G401 (cell line): ENCODE data around the gene SYNGR4. TPM values are rescaled to one million over a fixed set of nuclear protein-coding genes. Genes with fewer than 3 reads are reported as not detected.

Experiments
- DNase-seq: peaks from one replicate; pipeline ENCODE4 v3.0.0-alpha.2; 2015; ENCODE audit warnings: low spot score
- in situ Hi-C: cut with HindIII; loops from 2 replicates; pipeline ENCODE4 v1.10.0; 2016; ENCODE audit warnings: low sequenced_read_pairs, mixed read lengths
- total RNA-seq: library from RNA; depleted of rRNA; stranded (reverse); fragments of >200 nt; shearing (Covaris generic); gene quantifications from 2 replicates; pipeline ENCODE4 v1.2.3, GENCODE V29; 2014

SYNGR4 gene
- total RNA-seq, 1 experiment from 2014 or later: not detected

- in situ Hi-C loops: loop anchor here (10.0 kb wide), 1 partner anchor 74 kb away; no protein-coding TSS in a partner anchor
- no peak for DNase-seq
These were observed 25.2 kb upstream of the SYNGR4 start for GRCh38 chr19:48338802-48339503.

GRCh38 chr19:48340995-48341394, 23.2 kb upstream of the SYNGR4 start:
- in situ Hi-C loops: no loop called here
- peak; percentile 32 for DNase-seq

- in situ Hi-C loops: no loop called here
- no peak for DNase-seq
These were observed 22.4 kb upstream of the SYNGR4 start for GRCh38 chr19:48341515-48342413.

GRCh38 chr19:48342414-48342738, 21.8 kb upstream of the SYNGR4 start:
- in situ Hi-C loops: no loop called here
- DNase-seq: no peak

- DNase-seq: no peak
- in situ Hi-C loops: no loop called here
These were observed 21.2 kb upstream of the SYNGR4 start for GRCh38 chr19:48342841-48343540.

- no peak for DNase-seq
- in situ Hi-C loops: no loop called here
These were observed 19.3 kb upstream of the SYNGR4 start for GRCh38 chr19:48344892-48345291.

GRCh38 chr19:48346191-48346590, 18.0 kb upstream of the SYNGR4 start:
- DNase-seq: no peak
- in situ Hi-C loops: no loop called here

- no peak for DNase-seq
- in situ Hi-C loops: no loop called here
These were observed 16.1 kb upstream of the SYNGR4 start for GRCh38 chr19:48348045-48348444.

GRCh38 chr19:48348737-48349136, 15.4 kb upstream of the SYNGR4 start:
- in situ Hi-C loops: no loop called here
- no peak for DNase-seq

- in situ Hi-C loops: no loop called here
- DNase-seq: no peak
These were observed 13.3 kb upstream of the SYNGR4 start for GRCh38 chr19:48350856-48351255.

- in situ Hi-C loops: no loop called here
- DNase-seq: peak; percentile 40
These were observed 12.8 kb upstream of the SYNGR4 start for GRCh38 chr19:48351341-48351752.

GRCh38 chr19:48353677-48354076, 10.5 kb upstream of the SYNGR4 start:
- no peak for DNase-seq
- in situ Hi-C loops: no loop called here

- in situ Hi-C loops: no loop called here
- DNase-seq: no peak
These were observed 9.7 kb upstream of the SYNGR4 start for GRCh38 chr19:48354332-48354992.

GRCh38 chr19:48355365-48355954, 8.7 kb upstream of the SYNGR4 start:
- in situ Hi-C loops: no loop called here
- no peak for DNase-seq

- in situ Hi-C loops: no loop called here
- DNase-seq: no peak
These were observed 5.0 kb upstream of the SYNGR4 start for GRCh38 chr19:48359123-48359522.

GRCh38 chr19:48361912-48362311, 2.3 kb upstream of the SYNGR4 start:
- in situ Hi-C loops: no loop called here

GRCh38 chr19:48362716-48363499, 1.3 kb upstream of the SYNGR4 start:
- peak; percentile 99 for DNase-seq
- in situ Hi-C loops: no loop called here

More at GRCh38 chr19:48361912-48362311, 2.3 kb upstream of the SYNGR4 start:
- DNase-seq: no peak

GRCh38 chr19:48363500-48363809, 712 bp upstream of the SYNGR4 start:
- in situ Hi-C loops: no loop called here
- DNase-seq: no peak
